Hematopoietic multipotent progenitor cell treated with erythropoietin and hydrocortisone succinate and interleukin-3 and kit ligand, for 6 days (in vitro differentiated cells): ENCODE measurements around the gene ECE1.
"Not testable (repeated sequence)": the region's sequence is repeated elsewhere in the genome, so short reads cannot be mapped to it uniquely, and the experiment has no call there.

Source experiments
- DNase-seq: peaks from one replicate; pipeline ENCODE4 v3.0.0-alpha.2; 2015

ECE1 gene

GRCh38 chr1:21175324-21175669, 115.0 kb downstream of the ECE1 start:
- peak; percentile 73 for DNase-seq

GRCh38 chr1:21174654-21175323, 115.5 kb downstream of the ECE1 start:
- no peak for DNase-seq

DNA sequence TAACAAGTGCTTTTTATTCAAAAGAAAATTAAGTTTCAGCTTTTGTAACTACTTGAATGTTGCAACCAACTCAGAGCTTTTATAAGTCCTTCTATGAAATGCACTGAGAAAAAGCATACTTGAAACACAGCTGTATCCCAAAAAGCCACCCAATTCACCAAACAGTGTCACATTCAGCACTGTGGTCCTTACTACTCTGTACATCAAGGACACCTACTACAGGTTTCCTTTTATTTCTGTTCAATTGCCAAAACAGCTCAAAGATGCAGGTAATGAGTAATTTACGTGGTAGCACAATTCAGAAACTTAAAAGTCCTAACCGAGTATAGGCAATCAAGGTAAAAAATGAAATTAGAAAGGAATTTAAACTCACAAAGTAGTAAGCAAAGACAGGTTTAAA, 116.0 kb downstream of the ECE1 start:
- no peak for DNase-seq

DNA sequence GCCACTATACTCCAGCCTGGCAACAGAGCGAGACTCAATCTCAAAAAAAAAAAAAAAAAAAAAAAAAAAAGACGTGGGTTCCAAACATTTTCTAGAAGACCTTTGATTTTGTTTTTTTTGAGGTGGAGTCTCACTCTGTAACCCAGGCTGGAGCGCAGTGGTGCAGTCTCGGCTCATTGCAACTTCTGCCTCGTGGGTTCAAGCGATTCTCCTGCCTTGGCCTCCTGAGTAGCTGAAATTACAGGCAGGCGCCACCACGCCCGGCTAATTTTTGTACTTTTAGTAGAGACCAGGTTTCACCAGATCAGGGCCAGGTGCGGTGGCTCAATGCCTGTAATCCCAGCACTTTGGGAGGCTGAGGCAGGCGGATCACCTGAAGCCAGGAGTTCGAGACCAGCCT, 117.2 kb downstream of the ECE1 start:
- not testable (repeated sequence) for DNase-seq

- DNase-seq: not testable (repeated sequence)
Observed at GRCh38 chr1:21170837-21171236, 119.4 kb downstream of the ECE1 start.

- DNase-seq: no peak
Observed at GRCh38 chr1:21168444-21168843, 121.8 kb downstream of the ECE1 start.
